Natural killer cell (primary cell): ENCODE results near the gene NARF. TPM values are rescaled to one million over a fixed set of nuclear protein-coding genes. Genes with fewer than 3 reads are reported as not detected.
A peak's percentile ranks its signal among the peaks of the same experiment; 100 is the strongest.

Source experiments
- ATAC-seq, 3 donors: fragments of 150-1000 bp in 2 of 3; fragments of 200-7000 bp in 1 of 3; cut with Tn5 transposase; 1 replicate in 1 of 3; 2 replicates in 2 of 3; pipeline ENCODE4 v1.10.0; 2021; ENCODE audit warnings: mild to moderate bottlenecking in 2 of 3, moderate library complexity in 2 of 3
- DNase-seq, 2 donors: peaks; one replicate each; pipeline versions ENCODE4 v3.0.0 to v3.0.0-alpha.2; 2013 to 2021; ENCODE audit warnings: mixed read lengths in 1 of 2
- H3K27ac ChIP-seq: one replicate; pipeline ENCODE4 v1.5.1; 2013; ENCODE audit warnings: mild to moderate bottlenecking, low read length
- H3K27me3 ChIP-seq: one replicate; pipeline ENCODE4 v1.6.1; 2013; ENCODE audit warnings: low read length; ENCODE audit not compliant: control insufficient read depth, insufficient read depth
- H3K36me3 ChIP-seq: one replicate; pipeline ENCODE4 v1.6.1; 2013; ENCODE audit warnings: low read length; ENCODE audit not compliant: control insufficient read depth, insufficient read depth
- H3K4me1 ChIP-seq: one replicate; pipeline ENCODE4 v1.6.1; 2013; ENCODE audit warnings: low read length; ENCODE audit not compliant: control insufficient read depth, insufficient read depth
- H3K4me3 ChIP-seq: one replicate; pipeline ENCODE4 v1.5.1; 2013; ENCODE audit warnings: low read length
- H3K9me3 ChIP-seq: one replicate; pipeline ENCODE4 v1.6.1; 2013; ENCODE audit warnings: low read length; ENCODE audit not compliant: control insufficient read depth, insufficient read depth
- H3K27ac Mint-ChIP-seq, 2 donors: one replicate each; pipeline ENCODE4 v1.8.0; 2022; ENCODE audit warnings: mild to moderate bottlenecking in 2 of 2, mixed read lengths in 2 of 2, moderate library complexity in 1 of 2
- H3K27me3 Mint-ChIP-seq, 2 donors: one replicate each; pipeline ENCODE4 v1.8.0; 2022; ENCODE audit warnings: low read depth in 2 of 2, mixed read lengths in 2 of 2
- H3K36me3 Mint-ChIP-seq: one replicate; pipeline ENCODE4 v1.8.0; 2022; ENCODE audit warnings: mixed read lengths
- H3K4me1 Mint-ChIP-seq, 2 donors: one replicate each; pipeline ENCODE4 v1.8.0; 2022; ENCODE audit warnings: mixed read lengths in 2 of 2
- H3K4me3 Mint-ChIP-seq: one replicate; pipeline ENCODE4 v1.8.0; 2022; ENCODE audit warnings: mild to moderate bottlenecking, moderate library complexity, mixed read lengths
- H3K9me3 Mint-ChIP-seq, 2 donors: one replicate each; pipeline ENCODE4 v1.8.0; 2022; ENCODE audit warnings: mixed read lengths in 2 of 2
- WGBS: methylation state at CpG from one replicate; pipeline ENCODE4 v1.1.7; 2013; ENCODE audit warnings: missing lambda C conversion rate; ENCODE audit not compliant: insufficient coverage; 5-methylcytosine and 5-hydroxymethylcytosine counted together
- intact Hi-C: fragments of 100-400 bp; cut with micrococcal nuclease; formaldehyde crosslinking; loops from one replicate; pipeline ENCODE4 v1.14.2; 2022
- total RNA-seq, 4 donors: library from RNA; stranded (reverse); fragments of 120-200 nt in 1 of 4; gene quantifications; one replicate each; pipeline versions ENCODE4 v1.2.3 to v1.2.4, GENCODE V29; 2013 to 2022
- TF ChIP-seq, protein P1 (sequence below): fragments of 200-600 bp; IDR thresholded peaks from one replicate; pipeline ENCODE4 v1.8.0; 2022; ENCODE audit warnings: antibody characterized with exemption

NARF gene
- total RNA-seq, 3 donors from 2014 or later (not counting 1 experiment from before 2014, with no cell fraction given) = 130 to 203 (median 158) TPM

DNA sequence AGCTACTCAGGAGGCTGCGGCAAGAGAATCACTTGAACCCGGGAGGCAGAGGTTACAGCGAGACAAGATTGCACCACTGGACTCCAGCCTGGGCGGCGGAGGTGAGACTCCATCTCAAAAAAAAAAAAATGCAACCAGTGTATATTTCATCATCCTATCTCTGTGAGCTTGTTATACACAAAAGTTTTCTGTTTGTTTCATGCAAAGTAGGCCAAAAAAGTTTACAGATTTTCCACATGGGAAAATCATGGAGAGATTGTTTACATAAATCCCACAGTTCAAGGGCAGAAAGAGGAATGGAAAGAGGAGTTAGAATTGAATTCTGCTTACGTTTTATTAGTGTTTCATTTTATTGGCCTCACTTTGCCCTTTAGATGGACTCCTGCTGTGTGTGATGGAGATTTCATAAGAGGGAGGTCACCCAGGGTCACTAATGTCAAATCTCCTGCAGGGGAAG is 24.7 kb downstream of the NARF start:
- TF ChIP-seq, protein P1, sequence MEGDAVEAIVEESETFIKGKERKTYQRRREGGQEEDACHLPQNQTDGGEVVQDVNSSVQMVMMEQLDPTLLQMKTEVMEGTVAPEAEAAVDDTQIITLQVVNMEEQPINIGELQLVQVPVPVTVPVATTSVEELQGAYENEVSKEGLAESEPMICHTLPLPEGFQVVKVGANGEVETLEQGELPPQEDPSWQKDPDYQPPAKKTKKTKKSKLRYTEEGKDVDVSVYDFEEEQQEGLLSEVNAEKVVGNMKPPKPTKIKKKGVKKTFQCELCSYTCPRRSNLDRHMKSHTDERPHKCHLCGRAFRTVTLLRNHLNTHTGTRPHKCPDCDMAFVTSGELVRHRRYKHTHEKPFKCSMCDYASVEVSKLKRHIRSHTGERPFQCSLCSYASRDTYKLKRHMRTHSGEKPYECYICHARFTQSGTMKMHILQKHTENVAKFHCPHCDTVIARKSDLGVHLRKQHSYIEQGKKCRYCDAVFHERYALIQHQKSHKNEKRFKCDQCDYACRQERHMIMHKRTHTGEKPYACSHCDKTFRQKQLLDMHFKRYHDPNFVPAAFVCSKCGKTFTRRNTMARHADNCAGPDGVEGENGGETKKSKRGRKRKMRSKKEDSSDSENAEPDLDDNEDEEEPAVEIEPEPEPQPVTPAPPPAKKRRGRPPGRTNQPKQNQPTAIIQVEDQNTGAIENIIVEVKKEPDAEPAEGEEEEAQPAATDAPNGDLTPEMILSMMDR = no peak
- no peaks in the 10 kb centered on the region for H3K9me3 Mint-ChIP-seq
- H3K27ac Mint-ChIP-seq = no peak overlapping the region
- H3K36me3 Mint-ChIP-seq = no peaks in the 10 kb centered on the region
- H3K27ac ChIP-seq = no peak overlapping the region
- no peaks in the 10 kb centered on the region for H3K27me3 Mint-ChIP-seq
- DNase-seq = no peak
- H3K9me3 ChIP-seq = no peaks in the 10 kb centered on the region
- no peak overlapping the region for H3K4me3 ChIP-seq
- no peak for ATAC-seq
- H3K4me1 Mint-ChIP-seq = peaks cover 20 to 29% of the 10 kb centered on the region in 2 donors
- H3K4me3 Mint-ChIP-seq = no peak overlapping the region
- intact Hi-C loops = no loop called here
- 96% methylated on average over 6 of the region's 6 CpGs for WGBS
- H3K27me3 ChIP-seq = no peaks in the 10 kb centered on the region
- H3K36me3 ChIP-seq = peaks cover 69% of the 10 kb centered on the region
- H3K4me1 ChIP-seq = peaks cover 29% of the 10 kb centered on the region

DNA sequence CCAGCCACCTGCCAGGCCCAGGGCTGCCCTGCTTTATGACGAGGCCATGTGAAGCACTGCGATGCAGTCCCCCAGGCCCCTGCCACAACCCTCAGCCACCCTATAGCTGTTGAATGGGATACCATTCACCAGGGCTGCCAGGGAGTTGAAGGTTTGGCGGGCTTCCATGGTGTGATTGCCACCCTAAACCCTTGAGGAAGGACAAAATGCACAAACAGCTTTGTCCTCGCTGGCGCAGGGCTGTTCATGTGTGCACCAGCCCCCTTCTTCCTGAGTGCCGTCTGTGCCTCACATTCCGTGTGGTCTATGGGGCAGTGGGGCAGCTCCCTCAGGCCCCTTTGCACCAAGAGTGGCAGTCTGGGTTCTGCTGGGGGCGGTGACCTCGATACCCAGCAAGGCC is 25.3 kb downstream of the NARF start:
- no peak for DNase-seq
- Histone ChIP-seq H3K4me3 (no peak overlapping the region), H3K9me3 (no peaks in the 10 kb centered on the region), H3K27me3 (no peaks in the 10 kb centered on the region), H3K27ac (no peak overlapping the region), H3K36me3 (peaks cover 69% of the 10 kb centered on the region), H3K4me1 (peaks cover 23% of the 10 kb centered on the region)
- peaks cover 18 to 28% of the 10 kb centered on the region in 2 donors for H3K4me1 Mint-ChIP-seq
- no peak overlapping the region for H3K4me3 Mint-ChIP-seq
- no peaks in the 10 kb centered on the region for H3K27me3 Mint-ChIP-seq
- no peak overlapping the region for H3K27ac Mint-ChIP-seq
- 94% methylated on average over 9 of the region's 9 CpGs for WGBS
- ATAC-seq = no peak
- TF ChIP-seq, protein P1 = no peak
- intact Hi-C loops = no loop called here
- no peaks in the 10 kb centered on the region for H3K9me3 Mint-ChIP-seq
- H3K36me3 Mint-ChIP-seq = no peaks in the 10 kb centered on the region

DNA sequence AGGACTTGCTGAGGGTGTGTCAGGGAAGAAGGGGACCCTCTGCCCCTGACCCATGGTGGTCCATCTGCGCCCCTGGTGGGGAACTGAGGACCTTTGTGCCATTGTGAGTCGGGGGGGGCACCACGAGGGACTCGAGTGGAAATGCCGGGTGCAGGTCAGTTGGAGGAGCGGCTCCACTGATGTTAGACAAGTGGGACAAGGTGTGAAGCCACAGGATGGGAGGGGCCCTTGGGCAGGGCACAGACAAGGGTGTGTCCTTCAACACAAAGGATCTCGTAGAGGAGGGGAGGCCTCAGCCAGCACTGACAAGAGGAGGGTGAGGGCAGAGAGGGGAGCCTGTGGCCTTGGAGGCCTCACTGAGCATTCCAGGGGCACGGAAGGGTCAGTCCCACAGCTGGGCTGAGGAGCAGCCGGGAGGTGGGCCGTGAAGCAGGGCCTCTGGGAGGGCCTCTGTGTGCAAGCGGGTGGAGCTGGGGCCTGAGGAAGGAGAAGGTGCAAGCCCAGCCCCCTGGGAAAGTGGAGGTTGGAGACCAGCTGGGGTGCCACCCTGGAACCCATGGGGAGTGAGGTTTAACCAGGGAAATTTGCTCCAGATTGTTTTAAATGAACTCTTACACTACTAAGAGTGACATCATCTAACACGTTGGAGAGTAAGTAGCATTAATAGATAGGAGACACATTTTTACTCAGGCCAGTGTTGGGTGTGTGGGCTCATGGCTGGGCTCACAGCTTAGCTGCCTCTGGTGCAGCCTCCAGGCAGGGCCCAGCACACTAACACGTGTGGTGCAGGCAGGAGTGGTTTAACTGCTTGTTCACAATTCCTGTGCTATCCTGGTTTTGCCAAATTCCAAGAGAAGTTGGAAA is 27.9 kb downstream of the NARF start:
- Histone ChIP-seq H3K27ac (no peak overlapping the region), H3K27me3 (no peaks in the 10 kb centered on the region), H3K4me1 (peaks cover 16% of the 10 kb centered on the region), H3K9me3 (no peaks in the 10 kb centered on the region), H3K4me3 (no peak overlapping the region), H3K36me3 (peaks cover 46% of the 10 kb centered on the region)
- intact Hi-C loops = no loop called here
- Mint-ChIP-seq H3K4me3 (peak overlapping the region; percentile 77), H3K9me3 (no peaks in the 10 kb centered on the region), H3K27me3 (no peaks in the 10 kb centered on the region), H3K27ac (peak overlapping the region; percentile 45 to 78), H3K36me3 (no peaks in the 10 kb centered on the region), H3K4me1 (peaks cover 11 to 21% of the 10 kb centered on the region in 2 donors)
- WGBS = 45% methylated on average over 13 of the region's 13 CpGs
- TF ChIP-seq, protein P1 = no peak
- ATAC-seq (peak; percentile 45 to 61 (median 45)), DNase-seq (peak in 1 of 2 donors; percentile 29)
